Spleen (tissue), 11 donors: Measurements from ENCODE around the gene PIP5K1B. TPM values are rescaled to one million over a fixed set of nuclear protein-coding genes. Genes with fewer than 3 reads are reported as not detected.

Experiments
- DNase-seq: peaks from one replicate; pipeline ENCODE4 v3.0.0-alpha.2; 2020
- H3K27ac ChIP-seq, 8 donors: fragments of 200-600 bp; sonication (generic) in 7 of 8; 1 replicate in 4 of 8; 2 replicates in 4 of 8; pipeline versions ENCODE4 v1.5.0 to v1.8.0; 2016 to 2021; ENCODE audit warnings: inconsistent platforms in 4 of 8, mild to moderate bottlenecking in 4 of 8, moderate library complexity in 1 of 8
- H3K27me3 ChIP-seq, 7 donors: fragments of 200-600 bp; sonication (generic) in 6 of 7; replicated peaks in 1 of 7; 1 replicate in 4 of 7; 2 replicates in 3 of 7; pipeline versions ENCODE4 v1.5.0 to v1.8.0; 2016 to 2021; ENCODE audit warnings: inconsistent platforms in 3 of 7, mild to moderate bottlenecking in 1 of 7
- H3K36me3 ChIP-seq, 6 donors: fragments of 200-600 bp; sonication (generic) in 5 of 6; 1 replicate in 4 of 6; 2 replicates in 2 of 6; pipeline versions ENCODE4 v1.5.0 to v1.8.0; 2016 to 2021; ENCODE audit warnings: inconsistent platforms in 2 of 6
- H3K4me1 ChIP-seq, 6 donors: fragments of 200-600 bp; sonication (generic) in 5 of 6; 1 replicate in 3 of 6; 2 replicates in 3 of 6; pipeline versions ENCODE4 v1.5.0 to v1.8.0; 2016 to 2021; ENCODE audit warnings: inconsistent platforms in 3 of 6
- H3K4me3 ChIP-seq, 8 donors: fragments of 200-600 bp; sonication (generic) in 7 of 8; 1 replicate in 4 of 8; 2 replicates in 4 of 8; pipeline versions ENCODE4 v1.5.0 to v1.8.0; 2016 to 2021; ENCODE audit warnings: inconsistent platforms in 4 of 8, mild to moderate bottlenecking in 4 of 8, moderate library complexity in 2 of 8
- H3K9me3 ChIP-seq, 8 donors: fragments of 200-600 bp; sonication (generic) in 7 of 8; 1 replicate in 4 of 8; 2 replicates in 4 of 8; pipeline versions ENCODE4 v1.5.0 to v1.8.0; 2016 to 2021; ENCODE audit warnings: inconsistent platforms in 4 of 8
- CTCF ChIP-seq, 11 experiments: fragments of 200-600 bp in 7 of 11; fragments of 450-650 bp in 4 of 11; sonication (generic) in 4 of 11; IDR thresholded peaks in 8 of 11; conservative IDR thresholded peaks in 3 of 11; 1 replicate in 7 of 11; 2 replicates in 4 of 11; pipeline versions ENCODE4 v1.4.0 to v1.8.0; 2016 to 2021; ENCODE audit warnings: antibody characterized with exemption in 11 of 11, inconsistent platforms in 4 of 11, mild to moderate bottlenecking in 1 of 11
- POLR2A ChIP-seq, 3 donors: fragments of 450-650 bp; IDR thresholded peaks; one replicate each; pipeline ENCODE4 v1.5.1; 2017; ENCODE audit warnings: antibody characterized with exemption in 3 of 3, mild to moderate bottlenecking in 1 of 3
- POLR2AphosphoS5 ChIP-seq, 3 donors: sonication (generic); formaldehyde crosslinking; IDR thresholded peaks; one replicate each; pipeline ENCODE4 v1.5.1; 2017; ENCODE audit warnings: antibody characterized with exemption in 3 of 3
- WGBS, 5 donors: extraction: QIAGEN DNeasy Blood & Tissue Kit in 3 of 5; methylation state at CpG; one replicate each; pipeline versions ENCODE4 v1.1.5 to v1.1.7; 2013 to 2018; 5-methylcytosine and 5-hydroxymethylcytosine counted together
- intact Hi-C: fragments of 100-400 bp; cut with DNase I; formaldehyde crosslinking; loops from one replicate; pipeline ENCODE4 v1.15.0; 2023; ENCODE audit warnings: low total_unique reads
- polyA plus RNA-seq, 3 donors: library from polyadenylated mRNA; stranded (reverse); fragments of 200-250 nt; gene quantifications; one replicate each; pipeline ENCODE4 v1.2.1, GENCODE V29; 2013
- total RNA-seq, 7 donors: library from RNA; depleted of rRNA in 3 of 7; stranded (reverse); fragments of >200 nt in 3 of 7; fragmentation: NEBNext Ultra II Directional in 4 of 7; extraction: Animal tissue kit (Norgen Biotek cat#: 25700) in 4 of 7; gene quantifications; one replicate each; pipeline versions ENCODE4 v1.1.0 to v1.2.1, GENCODE V29; 2016 to 2021
- donor health status: healthy with polysubstance abuse.
- donor health status: DM: no; HTN: no; CAD: no; lungs with moderate emphysema.
- donor health status: DM: no; HTN: no; CAD: no.
- donor health status: Bipolar disorder and iron deficiency.
- donor health status: healthy.
- donor health status: DM: no; HTN: no; CAD: no.
- donor health status: DM: yes; HTN: yes; CAD: no.

PIP5K1B gene
- total and polyA plus RNA-seq, 10 donors: 1.5 to 10.3 (median 6.8) TPM

- H3K9me3 ChIP-seq: no peaks in the 10 kb centered on the region
- TF ChIP-seq POLR2A (IDR thresholded peaks at IDR 0.05) (no peak), POLR2AphosphoS5 (IDR thresholded peaks at IDR 0.05) (no peak), CTCF (IDR thresholded peaks at IDR 0.05 in 8 of 11, conservative IDR thresholded peaks at IDR 0.05 in 3 of 11) (no peak)
- no peak overlapping the region for H3K4me3 ChIP-seq
- no peak overlapping the region for H3K27ac ChIP-seq
- no peaks in the 10 kb centered on the region for H3K27me3 ChIP-seq
- peaks cover 0 to 15% (median 4%) of the 10 kb centered on the region in 6 donors for H3K4me1 ChIP-seq
- intact Hi-C loops: no loop called here
- no peak for DNase-seq
- 81 to 91% (median 86%) methylated on average over 3 of the region's 3 CpGs for WGBS, 5 donors
- no peaks in the 10 kb centered on the region for H3K36me3 ChIP-seq
Measured at GRCh38 chr9:68797116-68797515, 92.1 kb downstream of the PIP5K1B start.

DNA sequence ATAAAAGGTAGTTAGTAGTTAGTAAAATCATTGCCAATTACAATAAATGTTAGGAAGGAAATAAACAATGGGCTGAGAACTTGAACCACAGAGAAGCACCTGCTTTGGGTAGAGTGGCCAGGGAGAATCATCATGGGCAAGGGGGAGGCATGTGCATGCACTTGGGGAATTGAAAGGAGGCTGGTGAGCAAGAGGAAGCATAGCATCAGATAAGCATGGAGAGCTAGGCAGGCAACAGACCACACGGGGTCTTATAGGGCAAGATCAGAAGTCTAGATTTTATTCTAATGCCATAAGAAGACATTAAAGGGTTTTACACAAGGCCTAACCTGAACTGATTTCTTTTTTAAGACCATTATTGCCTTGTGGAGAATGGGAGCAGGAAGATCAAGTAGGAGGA lies 93.4 kb downstream of the PIP5K1B start:
- TF ChIP-seq CTCF (IDR thresholded peaks at IDR 0.05 in 8 of 11, conservative IDR thresholded peaks at IDR 0.05 in 3 of 11): no peak
- TF ChIP-seq POLR2A (IDR thresholded peaks at IDR 0.05): no peak
- TF ChIP-seq POLR2AphosphoS5 (IDR thresholded peaks at IDR 0.05): no peak
- intact Hi-C loops: no loop called here
- Histone ChIP-seq H3K9me3 (no peaks in the 10 kb centered on the region), H3K4me3 (no peak overlapping the region), H3K36me3 (no peaks in the 10 kb centered on the region), H3K4me1 (peaks cover 0 to 26% (median 10%) of the 10 kb centered on the region in 6 donors), H3K27ac (no peak overlapping the region), H3K27me3 (no peaks in the 10 kb centered on the region)
- 17 to 33% (median 20%) methylated on average over 1 of the region's 1 CpG for WGBS, 5 donors
- DNase-seq: no peak

DNA sequence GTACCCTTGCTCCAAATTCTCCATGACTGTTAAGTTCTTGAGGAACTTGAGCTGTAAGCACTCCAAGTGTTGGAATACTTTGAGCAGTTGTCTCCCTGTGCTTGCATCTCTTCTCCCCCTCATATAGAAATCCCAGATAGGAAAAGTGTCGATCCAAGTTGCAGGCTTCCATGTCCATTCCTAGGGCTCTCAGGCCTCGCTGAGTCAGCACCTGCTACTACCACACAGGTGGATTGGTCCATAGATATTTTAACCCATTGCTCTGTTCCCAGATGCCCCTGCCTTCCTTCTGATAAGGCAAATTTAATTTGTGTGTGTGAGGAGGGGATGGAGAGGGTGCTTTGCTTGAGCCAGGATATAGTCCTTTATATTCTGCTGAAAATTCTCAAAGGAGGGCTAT lies 95.8 kb downstream of the PIP5K1B start:
- peaks cover 0 to 25% (median 4%) of the 10 kb centered on the region in 6 donors for H3K4me1 ChIP-seq
- no peaks in the 10 kb centered on the region for H3K9me3 ChIP-seq
- DNase-seq: no peak
- 77 to 93% (median 83%) methylated on average over 2 of the region's 2 CpGs for WGBS, 5 donors
- TF ChIP-seq POLR2A (IDR thresholded peaks at IDR 0.05): no peak
- TF ChIP-seq CTCF (IDR thresholded peaks at IDR 0.05 in 8 of 11, conservative IDR thresholded peaks at IDR 0.05 in 3 of 11): no peak
- TF ChIP-seq POLR2AphosphoS5 (IDR thresholded peaks at IDR 0.05): no peak
- no peaks in the 10 kb centered on the region for H3K36me3 ChIP-seq
- H3K27ac ChIP-seq: no peak overlapping the region
- H3K27me3 ChIP-seq: no peaks in the 10 kb centered on the region
- H3K4me3 ChIP-seq: no peak overlapping the region
- intact Hi-C loops: no loop called here

- WGBS, 5 donors: 39 to 57% (median 48%) methylated on average over 6 of the region's 6 CpGs
- no peaks in the 10 kb centered on the region for H3K27me3 ChIP-seq
- H3K9me3 ChIP-seq: no peaks in the 10 kb centered on the region
- no peak overlapping the region for H3K27ac ChIP-seq
- peak overlapping the region in 1 of 8 donors; percentile 17 for H3K4me3 ChIP-seq
- H3K4me1 ChIP-seq: peaks cover 0 to 32% (median 8%) of the 10 kb centered on the region in 6 donors
- intact Hi-C loops: no loop called here
- no peaks in the 10 kb centered on the region for H3K36me3 ChIP-seq
- DNase-seq: no peak
- TF ChIP-seq POLR2A (IDR thresholded peaks at IDR 0.05) (no peak), POLR2AphosphoS5 (IDR thresholded peaks at IDR 0.05) (peak in 1 of 3 donors; percentile 11)
Measured at GRCh38 chr9:68802525-68803015, 97.5 kb downstream of the PIP5K1B start.
